ENCODE measurements around the gene TBC1D4. TPM values are rescaled to one million over a fixed set of nuclear protein-coding genes. Genes with fewer than 3 reads are reported as not detected.
"Not testable (repeated sequence)": the region's sequence is repeated elsewhere in the genome, so short reads cannot be mapped to it uniquely, and the experiment has no call there.

The TBC1D4 gene
- total RNA-seq, 1 donor from 2014 or later: 36.4 TPM

- Mint-ChIP-seq H3K4me1 (ENCODE audit: low read depth) (no peaks in the 10 kb centered on the region), H3K36me3 (ENCODE audit: low read depth) (peaks cover 28% of the 10 kb centered on the region), H3K4me3 (ENCODE audit: low read depth) (no peak overlapping the region), H3K27me3 (ENCODE audit: low read depth) (no peaks in the 10 kb centered on the region), H3K9me3 (peaks cover 22% of the 10 kb centered on the region), H3K27ac (no peak overlapping the region)
- intact Hi-C loops (cut with micrococcal nuclease): no loop called here
- no peak for DNase-seq (ENCODE audit: low spot score)
Measured at GRCh38 chr13:75279834-75280369, 202.1 kb downstream of the TBC1D4 start.

- H3K27me3 Mint-ChIP-seq (ENCODE audit: low read depth); H3K4me3 Mint-ChIP-seq (ENCODE audit: low read depth); H3K4me1 Mint-ChIP-seq (ENCODE audit: low read depth); intact Hi-C loops (cut with micrococcal nuclease); H3K27ac Mint-ChIP-seq; DNase-seq (ENCODE audit: low spot score); H3K36me3 Mint-ChIP-seq (ENCODE audit: low read depth): not testable (repeated sequence)
- H3K9me3 Mint-ChIP-seq: peaks cover 24% of the 10 kb centered on the region
Measured at GRCh38 chr13:75273695-75274094, 208.3 kb downstream of the TBC1D4 start.

GRCh38 chr13:75271846-75272245 is 210.1 kb downstream of the TBC1D4 start:
- Mint-ChIP-seq H3K4me3 (ENCODE audit: low read depth) (no peak overlapping the region), H3K9me3 (peaks cover 22% of the 10 kb centered on the region), H3K27me3 (ENCODE audit: low read depth) (no peaks in the 10 kb centered on the region), H3K36me3 (ENCODE audit: low read depth) (no peaks in the 10 kb centered on the region), H3K27ac (no peak overlapping the region), H3K4me1 (ENCODE audit: low read depth) (no peaks in the 10 kb centered on the region)
- DNase-seq (ENCODE audit: low spot score): no peak
- intact Hi-C loops (cut with micrococcal nuclease): no loop called here

GRCh38 chr13:75268481-75268880 is 213.5 kb downstream of the TBC1D4 start:
- H3K27me3 Mint-ChIP-seq (ENCODE audit: low read depth); H3K4me3 Mint-ChIP-seq (ENCODE audit: low read depth); DNase-seq (ENCODE audit: low spot score); H3K4me1 Mint-ChIP-seq (ENCODE audit: low read depth); H3K27ac Mint-ChIP-seq; H3K9me3 Mint-ChIP-seq; H3K36me3 Mint-ChIP-seq (ENCODE audit: low read depth); intact Hi-C loops (cut with micrococcal nuclease): not testable (repeated sequence)

GRCh38 chr13:75264611-75265010 is 217.4 kb downstream of the TBC1D4 start:
- H3K27ac Mint-ChIP-seq: no peak overlapping the region
- H3K27me3 Mint-ChIP-seq (ENCODE audit: low read depth): no peaks in the 10 kb centered on the region
- H3K4me1 Mint-ChIP-seq (ENCODE audit: low read depth): peaks cover 4% of the 10 kb centered on the region

GRCh38 chr13:75263741-75264407 is 218.1 kb downstream of the TBC1D4 start:
- Mint-ChIP-seq H3K27ac (no peak overlapping the region), H3K36me3 (ENCODE audit: low read depth) (no peaks in the 10 kb centered on the region), H3K4me3 (ENCODE audit: low read depth) (no peak overlapping the region)

More at GRCh38 chr13:75264611-75265010, 217.4 kb downstream of the TBC1D4 start:
- Mint-ChIP-seq H3K36me3 (ENCODE audit: low read depth) (no peaks in the 10 kb centered on the region), H3K9me3 (no peaks in the 10 kb centered on the region), H3K4me3 (ENCODE audit: low read depth) (no peak overlapping the region)
- no peak for DNase-seq (ENCODE audit: low spot score)
- intact Hi-C loops (cut with micrococcal nuclease): no loop called here

GRCh38 chr13:75258159-75258782 is 223.7 kb downstream of the TBC1D4 start:
- no peaks in the 10 kb centered on the region for H3K9me3 Mint-ChIP-seq
- no peak overlapping the region for H3K4me3 Mint-ChIP-seq (ENCODE audit: low read depth)
- intact Hi-C loops (cut with micrococcal nuclease): no loop called here
- DNase-seq (ENCODE audit: low spot score): no peak
- no peak overlapping the region for H3K27ac Mint-ChIP-seq
- no peaks in the 10 kb centered on the region for H3K36me3 Mint-ChIP-seq (ENCODE audit: low read depth)
- H3K27me3 Mint-ChIP-seq (ENCODE audit: low read depth): peaks cover 20% of the 10 kb centered on the region
- no peaks in the 10 kb centered on the region for H3K4me1 Mint-ChIP-seq (ENCODE audit: low read depth)

More at GRCh38 chr13:75263741-75264407, 218.1 kb downstream of the TBC1D4 start:
- Mint-ChIP-seq H3K9me3 (no peaks in the 10 kb centered on the region), H3K4me1 (ENCODE audit: low read depth) (peaks cover 4% of the 10 kb centered on the region), H3K27me3 (ENCODE audit: low read depth) (no peaks in the 10 kb centered on the region)
- intact Hi-C loops (cut with micrococcal nuclease): no loop called here
- DNase-seq (ENCODE audit: low spot score): no peak

GRCh38 chr13:75256922-75257321 is 225.0 kb downstream of the TBC1D4 start:
- peaks cover 26% of the 10 kb centered on the region for H3K27me3 Mint-ChIP-seq (ENCODE audit: low read depth)
- H3K36me3 Mint-ChIP-seq (ENCODE audit: low read depth): no peaks in the 10 kb centered on the region
- no peaks in the 10 kb centered on the region for H3K9me3 Mint-ChIP-seq
- H3K27ac Mint-ChIP-seq: no peak overlapping the region
- no peak overlapping the region for H3K4me3 Mint-ChIP-seq (ENCODE audit: low read depth)
- H3K4me1 Mint-ChIP-seq (ENCODE audit: low read depth): no peaks in the 10 kb centered on the region
- DNase-seq (ENCODE audit: low spot score): no peak
- intact Hi-C loops (cut with micrococcal nuclease): no loop called here

- H3K9me3 Mint-ChIP-seq: no peaks in the 10 kb centered on the region
Measured at GRCh38 chr13:75255653-75256052, 226.3 kb downstream of the TBC1D4 start.

GRCh38 chr13:75255147-75255546 is 226.8 kb downstream of the TBC1D4 start:
- H3K36me3 Mint-ChIP-seq (ENCODE audit: low read depth): no peaks in the 10 kb centered on the region
- H3K9me3 Mint-ChIP-seq: no peaks in the 10 kb centered on the region
- intact Hi-C loops (cut with micrococcal nuclease): no loop called here
- no peaks in the 10 kb centered on the region for H3K4me1 Mint-ChIP-seq (ENCODE audit: low read depth)
- H3K27me3 Mint-ChIP-seq (ENCODE audit: low read depth): peaks cover 34% of the 10 kb centered on the region
- no peak overlapping the region for H3K27ac Mint-ChIP-seq
- H3K4me3 Mint-ChIP-seq (ENCODE audit: low read depth): no peak overlapping the region
- DNase-seq (ENCODE audit: low spot score): no peak

More at GRCh38 chr13:75255653-75256052, 226.3 kb downstream of the TBC1D4 start:
- H3K36me3 Mint-ChIP-seq (ENCODE audit: low read depth): no peaks in the 10 kb centered on the region
- H3K4me1 Mint-ChIP-seq (ENCODE audit: low read depth): no peaks in the 10 kb centered on the region
- H3K27me3 Mint-ChIP-seq (ENCODE audit: low read depth): peaks cover 32% of the 10 kb centered on the region
- no peak overlapping the region for H3K27ac Mint-ChIP-seq
- H3K4me3 Mint-ChIP-seq (ENCODE audit: low read depth): no peak overlapping the region
- DNase-seq (ENCODE audit: low spot score): no peak
- intact Hi-C loops (cut with micrococcal nuclease): no loop called here

- Mint-ChIP-seq H3K4me3 (ENCODE audit: low read depth) (no peak overlapping the region), H3K27me3 (ENCODE audit: low read depth) (peaks cover 26% of the 10 kb centered on the region), H3K27ac (no peak overlapping the region), H3K4me1 (ENCODE audit: low read depth) (no peaks in the 10 kb centered on the region), H3K9me3 (no peaks in the 10 kb centered on the region), H3K36me3 (ENCODE audit: low read depth) (no peaks in the 10 kb centered on the region)
- no peak for DNase-seq (ENCODE audit: low spot score)
- intact Hi-C loops (cut with micrococcal nuclease): no loop called here
Measured at GRCh38 chr13:75251188-75251587, 230.8 kb downstream of the TBC1D4 start.

GRCh38 chr13:75250526-75251178 is 231.3 kb downstream of the TBC1D4 start:
- no peak for DNase-seq (ENCODE audit: low spot score)

GRCh38 chr13:75245578-75245977 is 236.4 kb downstream of the TBC1D4 start:
- peaks cover 10% of the 10 kb centered on the region for H3K9me3 Mint-ChIP-seq
- H3K4me3 Mint-ChIP-seq (ENCODE audit: low read depth); intact Hi-C loops (cut with micrococcal nuclease); DNase-seq (ENCODE audit: low spot score); H3K27ac Mint-ChIP-seq; H3K4me1 Mint-ChIP-seq (ENCODE audit: low read depth); H3K27me3 Mint-ChIP-seq (ENCODE audit: low read depth); H3K36me3 Mint-ChIP-seq (ENCODE audit: low read depth): not testable (repeated sequence)

More at GRCh38 chr13:75250526-75251178, 231.3 kb downstream of the TBC1D4 start:
- Mint-ChIP-seq H3K27ac (no peak overlapping the region), H3K4me1 (ENCODE audit: low read depth) (no peaks in the 10 kb centered on the region), H3K9me3 (peaks cover 3% of the 10 kb centered on the region), H3K4me3 (ENCODE audit: low read depth) (no peak overlapping the region), H3K27me3 (ENCODE audit: low read depth) (peaks cover 24% of the 10 kb centered on the region), H3K36me3 (ENCODE audit: low read depth) (no peaks in the 10 kb centered on the region)
- intact Hi-C loops (cut with micrococcal nuclease): no loop called here

Data from activated T-helper 2 cell treated with anti-CD3 and anti-CD28 coated beads, Interferon-gamma antibody, Interleukin-2, Interleukin-4, amounts not matched to agents 10 μg/mL and 5 μg/mL and 100 μg/mL, durations not matched to agents 14 hours and 24 hours and 36 hours (primary cell).